Activated T-cell treated with anti-CD3 and anti-CD28 coated beads for 48 hours (primary cell): Measurements from ENCODE around the gene GRIP2.

Source experiments
- DNase-seq: peaks from one replicate; pipeline ENCODE4 v3.0.0-alpha.2; 2020; ENCODE audit warnings: low read depth

The GRIP2 gene

DNA sequence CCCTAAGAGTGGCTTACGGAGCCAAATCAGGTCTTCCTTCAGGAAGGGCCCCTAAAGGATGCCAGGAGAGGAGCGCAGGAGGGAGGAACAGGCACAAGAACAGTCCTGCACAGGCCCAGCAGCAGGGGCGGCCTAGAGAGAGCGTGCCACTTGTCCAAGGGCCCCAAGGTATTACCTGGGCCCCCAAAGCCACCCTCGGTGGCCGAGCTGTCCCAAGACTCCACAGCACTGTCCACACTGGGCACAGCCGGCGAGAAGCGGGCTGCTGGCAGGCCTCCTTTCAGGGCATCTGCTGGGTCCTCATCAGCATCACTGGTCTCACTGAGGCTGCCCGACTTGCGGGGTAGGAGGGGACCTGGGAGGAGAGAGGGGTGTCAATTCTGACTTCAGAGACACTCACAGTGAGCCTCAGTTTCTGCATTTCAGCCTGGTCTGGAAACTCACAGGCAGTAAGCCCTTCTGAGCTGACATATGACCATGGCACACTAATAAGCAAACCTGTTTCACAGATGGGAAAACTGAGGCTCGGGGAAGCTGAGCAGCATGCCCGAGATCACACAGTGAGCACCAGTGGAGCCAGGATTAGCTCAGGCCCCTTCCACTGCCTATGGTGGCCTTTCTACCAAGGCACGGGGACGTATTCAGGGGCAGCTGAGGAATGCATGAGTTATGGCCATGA is 33.4 kb downstream of the GRIP2 start:
- no peak for DNase-seq

DNA sequence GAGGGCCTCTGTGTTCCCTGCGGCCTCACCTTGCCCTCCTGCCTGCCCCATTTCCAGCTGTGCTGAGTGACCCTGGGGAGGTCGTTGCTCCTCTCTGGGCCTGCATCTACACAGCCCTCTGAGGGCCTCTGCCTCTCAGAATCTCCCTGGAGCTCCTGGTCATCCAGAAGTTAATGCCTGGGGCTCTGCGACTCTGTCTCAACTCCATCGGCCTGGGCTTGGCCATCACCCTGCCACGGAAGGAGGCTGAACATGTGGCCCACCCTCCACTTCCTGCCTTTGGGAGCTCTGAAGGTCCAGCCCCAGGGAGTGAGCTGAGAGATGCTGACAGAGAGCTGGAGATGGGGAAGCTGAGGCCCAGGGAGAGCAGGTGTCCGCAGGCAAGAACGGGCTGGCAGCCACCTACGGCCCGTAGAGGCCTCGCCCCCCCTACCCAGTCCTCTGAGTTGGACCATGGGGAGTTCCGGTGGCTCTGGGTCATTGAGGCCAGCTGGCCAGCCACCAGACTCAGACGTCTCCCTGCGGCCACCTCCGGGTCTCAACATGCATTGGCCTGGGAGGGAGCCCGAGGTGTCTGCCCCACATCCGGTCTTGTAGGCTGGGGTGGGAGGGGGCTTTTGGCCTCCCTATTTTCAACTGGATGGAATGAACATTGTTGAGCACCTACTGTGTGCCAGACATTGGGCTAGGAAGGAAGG is 34.2 kb downstream of the GRIP2 start:
- no peak for DNase-seq

DNA sequence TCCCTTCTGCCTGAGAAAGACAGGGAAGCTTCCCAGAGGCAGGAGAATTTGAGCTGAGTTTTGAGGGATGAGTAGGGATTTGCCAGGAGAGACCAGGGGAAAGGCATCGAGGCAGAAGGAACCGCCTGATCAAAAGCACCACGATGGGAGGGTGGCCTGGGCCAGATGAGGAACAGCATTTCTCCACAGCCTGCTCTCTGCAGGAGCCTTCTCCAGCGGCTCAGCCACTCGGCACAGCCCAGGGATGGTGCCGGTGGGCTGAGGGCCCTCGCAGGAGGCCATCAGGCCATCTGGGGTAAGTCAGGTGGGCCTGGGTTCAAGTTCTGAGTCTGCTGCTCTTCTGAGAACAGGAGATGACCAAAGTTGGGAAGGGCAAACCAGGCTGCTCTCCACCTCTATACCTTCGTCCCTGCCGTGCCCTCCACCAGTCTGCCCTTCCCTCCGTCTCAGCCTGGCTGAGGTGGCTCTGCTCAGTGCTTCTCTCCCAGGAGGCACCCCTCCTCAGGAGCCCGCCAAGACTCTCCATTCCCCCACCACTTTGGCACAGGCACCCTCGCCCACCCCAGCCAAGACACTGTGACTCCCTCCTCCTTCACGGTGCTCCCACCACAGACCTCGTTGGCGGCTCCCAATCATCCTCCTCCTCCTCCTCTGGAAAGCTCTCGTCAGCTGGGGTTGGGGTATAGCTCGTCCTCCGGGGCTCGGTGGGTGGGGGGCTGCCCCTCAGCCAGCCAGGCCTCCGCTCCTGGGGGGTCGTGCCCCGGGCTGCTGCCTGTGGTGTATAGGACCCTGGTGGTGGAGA is 34.9 kb downstream of the GRIP2 start:
- DNase-seq, result no peak

DNA sequence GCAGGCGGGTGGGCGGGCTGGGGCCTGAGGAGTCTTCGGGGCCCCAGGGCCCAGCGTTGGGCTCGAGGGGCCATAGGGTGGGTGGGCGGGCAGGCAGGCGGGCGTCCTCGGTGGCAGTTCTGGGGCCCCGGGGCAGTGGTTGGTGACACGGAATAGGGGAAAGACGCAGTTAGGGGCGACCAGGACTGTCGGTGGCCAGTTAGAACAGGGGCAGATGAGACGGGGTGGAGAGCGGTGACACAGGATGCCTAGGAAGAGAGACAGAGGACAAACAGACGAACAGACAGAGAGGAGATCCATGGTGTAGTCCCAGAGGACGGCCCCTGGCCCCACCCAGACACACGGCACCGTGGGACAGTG is 36.5 kb downstream of the GRIP2 start:
- DNase-seq, result no peak

DNA sequence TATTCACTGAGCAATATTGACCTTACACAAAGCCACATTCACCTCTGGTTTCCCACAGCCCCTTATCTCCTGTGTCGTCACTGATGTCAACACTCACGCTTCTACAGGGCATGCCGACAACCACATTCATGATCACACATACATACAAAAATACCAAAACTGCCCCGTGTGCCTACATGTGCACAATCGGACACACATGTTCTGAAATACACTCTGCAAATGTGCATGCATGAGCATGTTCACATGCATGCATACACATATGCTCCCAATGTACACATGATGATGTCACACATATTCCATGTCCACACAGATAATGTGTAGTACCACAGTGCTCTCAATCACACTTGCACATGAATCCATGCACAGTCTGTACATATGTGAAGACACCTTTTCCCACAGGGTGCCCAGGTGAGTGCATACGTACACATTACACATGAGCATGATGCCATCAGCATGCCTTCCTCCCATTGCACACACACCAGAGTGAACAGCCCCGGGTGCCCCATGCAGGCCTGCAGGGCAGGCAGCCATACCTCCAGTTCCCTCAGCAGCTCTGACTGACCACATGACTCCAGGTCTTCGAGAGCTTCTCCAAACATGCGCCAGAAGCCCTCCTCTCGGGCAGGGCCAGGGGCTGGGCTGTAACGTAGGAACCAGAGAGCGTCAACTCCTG is 37.0 kb downstream of the GRIP2 start:
- no peak for DNase-seq

DNA sequence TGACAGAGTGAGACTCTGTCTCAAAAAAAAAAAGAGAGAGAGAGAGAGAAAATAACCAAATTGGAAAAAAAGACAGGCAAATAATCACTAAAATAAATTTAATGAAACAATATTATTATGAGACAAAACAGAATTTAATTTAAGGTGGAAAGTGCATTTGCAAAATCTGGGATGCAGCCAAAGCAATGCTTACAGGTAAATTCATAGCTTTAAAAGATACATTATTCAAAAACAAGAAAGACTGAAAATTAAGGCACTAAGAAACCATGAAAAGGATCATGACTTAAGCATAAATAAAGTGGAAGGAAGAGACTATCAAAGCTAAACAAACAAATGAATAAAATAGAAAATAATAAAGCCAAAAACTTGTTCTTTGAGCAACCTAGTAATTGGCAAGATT is 37.7 kb downstream of the GRIP2 start:
- DNase-seq, result no peak

DNA sequence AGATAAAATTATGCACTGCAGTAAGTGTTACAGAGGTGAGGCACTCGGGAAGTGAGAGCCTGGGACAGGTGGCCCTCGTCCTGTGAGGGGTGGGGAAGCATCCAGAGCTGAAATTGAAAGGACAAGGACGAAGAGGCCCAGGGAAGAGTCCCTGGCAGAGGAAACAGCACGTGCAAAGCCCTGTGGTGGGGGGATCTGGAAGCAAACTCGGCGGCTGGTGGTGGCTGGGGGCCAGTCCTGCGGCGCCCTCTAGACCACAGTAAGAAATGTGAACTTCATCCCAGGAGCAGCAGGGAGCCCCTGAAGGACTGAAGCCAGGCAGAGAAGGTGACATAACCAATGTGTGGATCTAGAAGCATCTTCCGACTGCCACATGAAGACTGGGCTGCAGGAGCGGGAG is 42.8 kb downstream of the GRIP2 start:
- no peak for DNase-seq

DNA sequence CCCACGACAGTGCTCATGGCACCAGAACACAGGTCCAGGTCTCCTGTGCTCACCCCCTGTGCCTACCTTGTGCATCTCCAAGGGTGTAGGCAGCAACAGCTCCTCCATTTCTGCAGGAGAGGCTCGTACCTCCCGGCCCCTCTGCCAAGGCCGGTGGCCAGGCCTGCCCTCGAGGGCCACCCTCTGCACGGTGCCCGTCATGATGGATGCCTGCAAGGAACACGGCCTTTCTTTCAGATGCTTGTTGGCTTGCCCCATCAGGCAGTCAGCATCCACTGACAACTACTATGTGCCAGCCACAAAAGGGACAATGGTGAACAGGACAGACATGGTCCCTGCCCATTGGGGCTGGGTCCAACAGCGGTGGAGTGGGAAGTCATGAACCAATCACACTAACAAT is 43.8 kb downstream of the GRIP2 start:
- no peak for DNase-seq

DNA sequence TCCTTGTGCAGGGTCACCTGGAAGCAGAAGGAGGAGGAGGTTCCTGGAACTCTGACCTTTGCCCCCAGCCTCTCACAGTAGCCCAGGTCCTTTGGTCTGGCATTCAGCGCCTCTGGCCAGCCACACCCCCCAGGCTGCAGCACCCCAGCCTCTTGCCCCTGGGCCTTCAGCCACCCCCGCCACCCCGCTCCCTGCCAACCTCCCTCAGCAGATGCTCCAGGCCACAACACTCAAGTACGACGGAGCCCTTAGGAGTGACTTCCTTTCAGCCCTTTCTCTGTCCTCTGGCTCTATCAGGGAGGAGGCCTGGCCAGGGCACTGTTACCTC is 45.2 kb downstream of the GRIP2 start:
- DNase-seq, result no peak

DNA sequence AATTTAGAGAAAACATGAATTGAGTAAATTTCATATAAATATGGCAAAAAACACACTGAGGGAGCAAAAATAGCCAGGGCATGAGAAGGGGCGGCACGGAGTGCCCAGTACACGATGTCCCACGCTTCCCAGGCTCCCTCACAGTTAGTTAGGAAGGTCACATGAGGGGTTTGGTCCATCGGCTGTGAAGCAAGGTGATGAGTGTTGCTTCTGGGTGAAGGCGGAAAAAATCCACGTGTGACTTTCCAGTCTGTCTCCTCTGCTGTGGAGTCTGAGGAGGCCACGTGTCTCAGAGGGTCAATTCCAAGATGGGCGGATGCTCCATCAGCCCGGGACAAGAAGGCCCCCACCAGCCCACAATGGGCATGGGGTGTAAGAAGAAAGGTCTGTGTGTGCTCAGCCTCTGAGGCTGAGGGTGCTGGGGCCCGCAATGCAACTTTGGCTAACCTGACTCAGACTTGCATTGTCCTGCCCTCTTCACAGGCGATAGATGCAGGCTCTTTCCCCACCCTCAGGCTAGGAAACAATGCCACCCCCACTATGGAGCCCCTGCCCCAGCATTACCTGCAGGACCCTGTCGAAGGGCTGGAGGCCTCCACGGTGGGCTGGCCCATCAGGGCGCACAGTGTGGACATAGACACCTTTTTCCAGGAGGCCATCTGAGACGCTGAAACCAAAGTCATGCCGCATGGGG is 45.7 kb downstream of the GRIP2 start:
- DNase-seq, result no peak

DNA sequence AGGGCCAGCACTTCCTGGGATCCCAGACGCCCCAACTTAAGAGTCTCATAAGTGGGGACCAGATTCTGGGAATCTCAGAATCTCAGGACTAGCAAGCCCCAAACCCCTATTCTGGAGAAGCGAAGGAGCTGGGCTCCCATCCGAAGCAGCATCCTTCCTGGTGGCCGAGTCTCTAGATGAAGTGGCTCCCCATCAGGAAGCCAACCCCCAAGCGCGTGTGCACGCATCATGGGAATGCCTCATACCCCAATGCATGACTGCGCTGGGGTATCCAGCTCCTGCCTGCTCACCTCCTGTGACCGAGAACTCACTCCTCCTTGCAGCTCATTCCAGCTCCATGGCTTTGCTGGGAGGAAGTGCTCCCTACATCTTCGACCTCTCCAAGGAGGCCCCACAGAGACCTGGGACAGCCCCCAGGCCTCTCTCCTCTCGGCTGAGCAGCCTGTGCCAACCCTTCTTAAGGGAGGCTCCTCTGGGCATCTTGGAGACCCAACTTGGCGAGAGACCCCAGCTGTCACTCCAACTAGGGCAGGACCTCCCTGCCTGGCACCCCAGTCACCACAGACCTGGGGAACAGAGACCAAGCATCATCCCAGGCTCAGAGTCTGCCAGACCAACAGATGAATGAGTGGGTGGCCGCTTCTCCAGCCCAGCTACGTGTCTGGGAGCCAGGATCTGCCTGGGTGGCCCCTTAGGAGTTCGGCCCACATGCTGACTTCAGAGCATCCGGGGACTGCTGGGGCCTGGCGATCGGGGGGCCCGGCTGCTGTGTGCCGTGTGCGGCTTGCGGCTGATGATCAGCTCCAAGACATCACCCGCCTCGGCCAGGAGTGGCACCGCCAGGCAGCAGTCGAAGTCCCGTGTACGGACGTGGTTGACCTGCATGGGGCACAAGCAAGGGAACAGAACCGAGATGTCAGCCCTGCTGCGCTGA is 46.9 kb downstream of the GRIP2 start:
- no peak for DNase-seq

DNA sequence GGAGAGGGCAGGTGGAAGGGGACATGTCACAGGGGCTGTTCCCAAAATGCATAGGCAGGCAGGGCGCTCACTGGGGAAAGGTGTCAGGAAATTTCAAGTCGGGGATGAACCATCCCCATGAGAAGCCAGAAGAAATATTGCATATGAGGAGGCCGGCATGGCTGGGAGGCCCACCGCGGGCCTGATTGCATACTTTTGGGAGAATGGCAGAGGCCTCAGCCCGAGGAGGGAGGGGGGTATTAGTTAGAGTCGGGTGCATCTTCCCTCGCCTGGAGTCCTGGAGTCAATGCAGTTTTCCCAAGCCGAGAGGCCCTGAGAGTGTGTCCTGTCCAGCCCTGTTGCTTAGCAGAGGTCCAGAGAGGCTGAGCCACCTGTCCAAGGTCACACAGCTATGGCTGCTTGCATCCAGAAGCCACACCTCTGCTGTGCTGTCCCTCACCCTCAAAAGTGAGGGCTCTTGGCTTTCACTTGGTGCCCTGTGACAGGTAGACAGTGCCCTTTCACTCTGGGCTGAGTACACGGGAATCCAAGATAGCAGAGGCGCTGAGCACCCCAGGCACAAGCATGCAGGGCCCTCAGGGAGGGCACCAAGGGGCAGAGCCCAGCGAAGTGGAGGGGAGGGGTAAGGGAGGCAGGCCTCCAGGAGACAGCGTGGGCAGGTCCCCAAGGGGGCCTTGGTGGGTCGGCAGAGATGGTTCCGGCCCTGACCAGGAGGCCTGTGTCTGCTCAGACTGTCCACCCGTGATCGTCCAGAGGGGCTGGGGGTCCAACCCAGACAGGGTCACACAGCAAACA is 48.5 kb downstream of the GRIP2 start:
- no peak for DNase-seq

DNA sequence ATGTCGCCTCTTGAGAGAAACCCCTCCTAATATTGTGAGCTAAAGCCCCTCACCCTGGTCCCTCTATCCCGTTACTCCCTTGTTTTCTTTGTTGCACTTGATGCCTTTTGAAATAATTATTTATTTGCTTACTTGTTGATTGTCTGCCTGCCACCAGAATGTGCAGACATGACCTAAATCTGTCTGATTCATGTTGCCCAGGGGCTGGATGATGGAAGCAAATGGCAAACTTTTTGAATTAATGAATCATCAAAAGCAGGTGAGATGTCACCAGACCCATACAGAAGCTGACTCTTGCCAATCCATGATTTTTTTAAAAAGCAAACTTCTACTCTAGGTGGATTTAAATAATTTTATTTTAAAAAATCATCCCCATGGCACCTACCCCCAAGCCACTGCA is 49.3 kb downstream of the GRIP2 start:
- no peak for DNase-seq

DNA sequence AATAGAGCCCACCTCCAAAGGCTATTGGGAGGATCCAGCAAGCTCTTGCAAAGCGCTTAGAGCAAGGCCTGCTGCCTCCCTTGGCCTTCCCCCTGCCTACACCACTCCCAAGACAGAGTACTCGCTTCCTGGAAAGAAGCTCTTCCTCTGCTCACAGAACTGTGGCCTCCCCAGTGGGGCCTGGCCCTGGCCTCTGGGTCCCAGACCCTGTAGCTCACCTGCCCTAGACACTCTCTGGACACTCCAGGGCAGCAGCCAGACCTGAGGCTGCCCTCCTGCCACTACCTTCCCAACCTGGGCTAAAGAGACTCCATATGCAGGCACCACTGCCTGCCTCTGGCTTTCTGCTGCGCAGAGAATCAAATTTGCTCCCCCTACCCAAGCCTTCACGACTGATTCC is 49.9 kb downstream of the GRIP2 start:
- no peak for DNase-seq

DNA sequence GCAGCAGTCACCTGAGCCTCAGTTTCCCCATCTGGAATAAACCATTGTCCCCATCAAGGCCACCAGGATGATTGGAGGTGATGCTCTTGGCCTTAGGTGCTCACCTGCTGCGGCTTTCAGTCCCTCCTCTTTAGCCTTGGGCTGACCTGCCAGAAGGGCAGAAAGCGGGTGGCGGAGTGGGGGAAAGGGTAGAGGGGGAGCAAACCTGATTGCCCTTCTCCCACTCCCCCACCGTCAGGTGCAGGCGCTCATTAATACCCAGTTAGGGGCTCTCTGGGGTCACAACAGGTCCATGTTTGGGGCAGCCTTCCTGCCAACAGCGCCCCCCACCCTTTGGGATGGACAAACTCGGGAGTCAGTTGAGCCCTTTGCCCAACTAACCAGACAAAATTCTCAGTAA is 50.5 kb downstream of the GRIP2 start:
- no peak for DNase-seq

DNA sequence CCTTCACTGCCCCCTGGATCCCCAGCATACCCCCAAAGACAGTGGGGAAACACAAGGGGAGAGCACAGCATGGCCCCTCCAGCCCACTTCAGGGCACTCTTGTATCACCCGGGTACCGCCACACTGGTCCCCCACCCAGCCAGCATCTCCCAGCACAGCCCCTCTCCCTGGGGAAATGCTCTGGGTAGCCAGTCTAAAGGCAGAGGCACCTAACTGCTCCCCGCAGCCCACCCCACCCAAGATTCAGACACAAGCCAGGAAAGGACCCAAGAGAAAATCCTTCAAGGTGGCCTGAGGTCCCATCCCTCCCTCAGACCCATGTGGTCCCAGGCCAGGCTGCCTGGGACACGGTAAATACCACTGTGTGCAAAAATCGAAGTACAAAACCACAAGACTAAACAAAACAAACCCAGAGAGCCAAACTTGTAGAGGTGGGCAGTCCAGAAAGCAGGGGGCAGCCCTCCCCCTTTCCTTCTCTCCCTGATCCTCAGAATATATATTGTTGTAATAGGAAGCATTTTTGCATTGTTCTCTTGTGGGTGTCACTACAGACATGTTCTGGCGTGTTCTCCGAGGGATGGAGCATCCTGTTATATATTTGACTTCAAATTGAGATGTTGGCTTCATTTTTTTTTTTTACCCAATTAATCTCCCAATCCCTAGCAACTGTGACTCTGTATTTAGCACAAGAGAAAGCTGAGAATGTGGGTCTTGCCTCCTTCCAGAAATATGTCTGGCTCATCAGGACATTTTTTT is 51.7 kb downstream of the GRIP2 start:
- no peak for DNase-seq

DNA sequence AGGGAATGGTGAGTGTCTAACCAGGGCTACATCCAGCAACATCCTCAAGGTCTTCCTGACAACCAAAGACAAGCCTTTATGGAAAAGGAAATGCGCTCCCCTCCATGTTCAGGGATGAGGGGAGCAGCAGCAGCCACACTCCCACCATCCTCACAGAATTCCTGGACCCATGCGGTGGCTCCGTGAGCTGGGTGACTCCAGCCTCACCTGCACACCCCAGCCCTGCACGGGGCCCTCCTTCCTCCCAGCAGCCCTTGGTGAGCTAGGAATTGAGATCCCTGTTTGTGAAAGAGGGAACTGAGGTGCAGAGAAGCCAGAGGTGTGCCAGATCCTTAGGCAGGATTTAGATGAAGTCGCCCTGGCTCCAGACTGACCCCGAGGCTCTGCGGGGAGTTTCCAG is 52.3 kb downstream of the GRIP2 start:
- DNase-seq, result no peak

DNA sequence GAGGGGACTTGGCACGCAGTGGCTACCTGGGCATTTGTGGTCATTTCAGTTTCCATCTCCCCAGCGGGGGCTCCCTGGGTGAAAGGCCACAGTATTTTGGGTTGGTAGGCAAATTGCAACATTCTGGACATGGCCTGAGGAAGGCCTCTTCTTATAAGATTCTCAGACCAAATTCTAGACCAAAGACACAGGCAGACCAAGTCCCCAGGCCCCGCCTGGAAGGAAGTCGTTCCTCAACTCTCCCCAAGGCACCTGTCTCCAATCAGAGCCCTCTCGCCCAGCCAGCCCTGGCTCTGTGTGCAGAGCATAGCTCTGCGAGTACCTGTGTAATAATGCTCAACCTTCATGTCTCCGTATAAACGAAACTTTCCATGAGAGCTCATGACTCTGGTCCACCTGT is 53.1 kb downstream of the GRIP2 start:
- DNase-seq, result no peak

DNA sequence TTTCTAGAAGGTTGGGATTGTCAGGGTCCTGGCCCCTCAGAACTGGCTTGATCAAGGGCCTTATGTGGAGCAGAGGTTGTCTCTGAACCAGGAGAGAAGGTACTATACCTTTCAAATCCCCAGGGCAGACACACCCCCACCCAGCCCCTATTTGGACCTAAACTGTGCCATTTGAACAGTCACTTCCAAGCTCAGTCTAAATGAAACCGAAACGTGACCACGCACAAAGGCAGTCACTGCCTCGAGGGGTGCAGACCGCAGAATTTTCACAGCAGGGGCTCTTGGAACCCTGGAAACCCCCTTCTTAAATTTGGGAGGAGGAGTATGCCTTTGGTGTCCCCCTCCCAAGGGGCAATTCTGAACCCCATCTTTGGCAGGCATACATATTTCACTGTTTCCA is 53.7 kb downstream of the GRIP2 start:
- no peak for DNase-seq

DNA sequence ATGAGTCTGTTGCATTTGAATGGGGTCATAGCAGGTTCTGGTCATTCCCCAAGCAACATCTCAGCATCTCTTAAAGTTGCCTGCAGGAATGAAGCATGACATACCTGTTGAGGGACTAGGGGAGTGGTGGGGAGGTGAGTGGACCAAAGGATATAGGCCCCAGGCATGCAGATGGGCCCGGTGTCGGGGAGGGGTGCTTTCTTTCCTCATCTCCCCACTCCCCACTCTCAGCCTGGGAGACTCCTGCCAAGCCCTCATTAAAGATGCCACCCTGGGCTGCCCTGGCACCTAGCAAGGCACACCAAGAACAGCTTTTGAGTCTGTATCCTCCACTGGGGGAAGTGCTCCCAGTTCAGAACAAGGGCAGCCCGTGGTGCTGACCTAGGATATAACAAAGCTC is 54.2 kb downstream of the GRIP2 start:
- no peak for DNase-seq
